Lung (tissue), 12 donors: ENCODE results near the gene LMTK2. TPM values are rescaled to one million over a fixed set of nuclear protein-coding genes. Genes with fewer than 3 reads are reported as not detected.

Experiments
- ATAC-seq: fragments of 200-7000 bp; cut with Tn5 transposase; one replicate; pipeline ENCODE4 v1.9.1; 2020; ENCODE audit warnings: moderate number of reproducible peaks; ENCODE audit not compliant: insufficient read depth, low FRiP score
- DNase-seq, 3 donors: peaks; one replicate each; pipeline ENCODE4 v3.0.0-alpha.2; 2013 to 2017
- H3K27ac ChIP-seq, 2 donors: one replicate each; pipeline ENCODE4 v1.5.1; 2013; ENCODE audit warnings: mild to moderate bottlenecking in 2 of 2, moderate library complexity in 2 of 2, control low read depth in 1 of 2, inconsistent platforms in 1 of 2, low read depth in 1 of 2, low read length in 1 of 2
- H3K27me3 ChIP-seq, 3 donors: one replicate each; pipeline ENCODE4 v1.5.1; 2013; ENCODE audit warnings: low read length in 2 of 3; ENCODE audit not compliant: control insufficient read depth in 3 of 3, insufficient read depth in 3 of 3
- H3K36me3 ChIP-seq, 4 donors: one replicate each; pipeline ENCODE4 v1.5.1; 2013; ENCODE audit warnings: low read length in 4 of 4, mild to moderate bottlenecking in 1 of 4, moderate library complexity in 1 of 4; ENCODE audit not compliant: control insufficient read depth in 4 of 4, insufficient read depth in 4 of 4
- H3K4me1 ChIP-seq, 5 donors: one replicate each; pipeline ENCODE4 v1.5.1; 2013; ENCODE audit warnings: low read length in 5 of 5, mild to moderate bottlenecking in 2 of 5, moderate library complexity in 1 of 5; ENCODE audit not compliant: control insufficient read depth in 5 of 5, insufficient read depth in 5 of 5
- H3K4me3 ChIP-seq: one replicate; pipeline ENCODE4 v1.5.1; 2013; ENCODE audit warnings: mild to moderate bottlenecking, control low read depth, moderate library complexity
- H3K9ac ChIP-seq, 2 donors: one replicate each; pipeline ENCODE4 v1.5.1; 2013; ENCODE audit warnings: low read length in 2 of 2, control low read depth in 1 of 2; ENCODE audit not compliant: insufficient read depth in 1 of 2
- H3K9me3 ChIP-seq, 4 donors: one replicate each; pipeline ENCODE4 v1.5.1; 2013; ENCODE audit warnings: low read length in 3 of 4, mild to moderate bottlenecking in 1 of 4, moderate library complexity in 1 of 4; ENCODE audit not compliant: control insufficient read depth in 4 of 4, insufficient read depth in 3 of 4
- CTCF ChIP-seq: IDR thresholded peaks from 2 replicates; pipeline ENCODE4 v1.5.1; 2012; ENCODE audit warnings: mild to moderate bottlenecking; ENCODE audit errors: control extremely low read depth, extremely low read depth
- WGBS, 2 donors: extraction: QIAGEN DNeasy Blood & Tissue Kit; methylation state at CpG; one replicate each; pipeline ENCODE4 v1.1.7; 2013; 5-methylcytosine and 5-hydroxymethylcytosine counted together
- polyA plus RNA-seq, 2 donors: library from polyadenylated mRNA; stranded (reverse); fragments of 200-250 nt; gene quantifications; one replicate each; pipeline ENCODE4 v1.2.1, GENCODE V29; 2013
- total RNA-seq, 2 donors: library from RNA; depleted of rRNA in 1 of 2; stranded (reverse); fragments of >200 nt in 1 of 2; gene quantifications; one replicate each; pipeline ENCODE4 v1.2.1, GENCODE V29; 2014 to 2021
- donor health status: control.
- donor health status: control.
- donor health status: Bipolar disorder and iron deficiency.
- donor health status: healthy.
- donor health status: DM: yes; HTN: yes; CAD: no.

LMTK2 gene
- total and polyA plus RNA-seq, 4 donors: 6.6 to 25.8 (median 15.7) TPM

- 80 to 81% methylated on average over 4 of the region's 4 CpGs for WGBS, 2 donors
These were observed 5.4 kb downstream of the LMTK2 start for GRCh38 chr7:98112077-98112476.

GRCh38 chr7:98115746-98116525, 9.3 kb downstream of the LMTK2 start:
- Histone ChIP-seq H3K27ac (peak overlapping the region in 1 of 2 donors; percentile 60), H3K27me3 (no peaks in the 10 kb centered on the region), H3K36me3 (peaks cover 0 to 1% (median 0%) of the 10 kb centered on the region in 4 donors), H3K9ac (no peak overlapping the region), H3K4me3 (no peak overlapping the region), H3K4me1 (peaks cover 0 to 21% (median 11%) of the 10 kb centered on the region in 5 donors), H3K9me3 (no peaks in the 10 kb centered on the region)
- ATAC-seq (no peak), DNase-seq (no peak)
- no peak for TF ChIP-seq CTCF
- WGBS, 2 donors: 92 to 100% methylated on average over 10 of the region's 10 CpGs

More at GRCh38 chr7:98112077-98112476, 5.4 kb downstream of the LMTK2 start:
- no peaks in the 10 kb centered on the region for H3K36me3 ChIP-seq
- TF ChIP-seq CTCF: no peak
- ATAC-seq: no peak
- no peaks in the 10 kb centered on the region for H3K9me3 ChIP-seq
- peaks cover 0 to 20% (median 15%) of the 10 kb centered on the region in 5 donors for H3K4me1 ChIP-seq
- H3K9ac ChIP-seq: no peak overlapping the region
- no peaks in the 10 kb centered on the region for H3K27me3 ChIP-seq
- H3K4me3 ChIP-seq: no peak overlapping the region
- H3K27ac ChIP-seq: no peak overlapping the region
- no peak for DNase-seq

- ATAC-seq: peak; percentile 71
These were observed 10.2 kb downstream of the LMTK2 start for GRCh38 chr7:98116656-98117461.

More at GRCh38 chr7:98116656-98117461, 10.2 kb downstream of the LMTK2 start:
- Histone ChIP-seq H3K36me3 (peaks cover 0 to 1% (median 0%) of the 10 kb centered on the region in 4 donors), H3K9ac (no peak overlapping the region), H3K9me3 (no peaks in the 10 kb centered on the region), H3K4me1 (peaks cover 0 to 19% (median 9%) of the 10 kb centered on the region in 5 donors), H3K27me3 (no peaks in the 10 kb centered on the region), H3K27ac (peak overlapping the region in 1 of 2 donors; percentile 37), H3K4me3 (no peak overlapping the region)
- no peak for TF ChIP-seq CTCF
- WGBS, 2 donors: 45 to 68% methylated on average over 7 of the region's 7 CpGs
- peak in 1 of 3 donors; percentile 29 for DNase-seq
